ENCODE measurements around the gene SKA1.

GRCh38 chr18:50409236-50409635 is 34.4 kb downstream of the SKA1 start:
- no peak for TF ChIP-seq ATF1 (CRISPR knock-in tag; IDR thresholded peaks at IDR 0.05)
- no peak for TF ChIP-seq CTCF (IDR thresholded peaks at IDR 0.05)
- TF ChIP-seq FOXK1 (CRISPR knock-in tag; IDR thresholded peaks at IDR 0.05) = no peak
- TF ChIP-seq HMGXB4 (CRISPR knock-in tag; IDR thresholded peaks at IDR 0.05) = no peak
- TF ChIP-seq CREB1 (CRISPR knock-in tag; IDR thresholded peaks at IDR 0.05) = no peak
- no peak for TF ChIP-seq E2F4 (CRISPR knock-in tag; IDR thresholded peaks at IDR 0.05; ENCODE audit: borderline replicate concordance, low read depth)
- no peak for TF ChIP-seq NFATC4 (CRISPR knock-in tag; IDR thresholded peaks at IDR 0.05)
- TF ChIP-seq STAT6 (CRISPR knock-in tag; conservative IDR thresholded peaks at IDR 0.05; ENCODE audit: low read depth) = no peak
- no peak for TF ChIP-seq JUN (CRISPR knock-in tag; IDR thresholded peaks at IDR 0.05)
- no peak for TF ChIP-seq KAT7 (CRISPR knock-in tag; IDR thresholded peaks at IDR 0.05; ENCODE audit: borderline replicate concordance)
- TF ChIP-seq MAX (CRISPR knock-in tag; IDR thresholded peaks at IDR 0.05) = no peak
- TF ChIP-seq PRDM15 (CRISPR knock-in tag; IDR thresholded peaks at IDR 0.05) = no peak
- TF ChIP-seq ZNF121 (CRISPR knock-in tag; IDR thresholded peaks at IDR 0.05) = no peak
- TF ChIP-seq ATF2 (CRISPR knock-in tag; IDR thresholded peaks at IDR 0.05; ENCODE audit: borderline replicate concordance, low read depth) = no peak

Measured in WTC11 (cell line).